Mucosa of stomach (tissue), 1 donor: ENCODE data around the gene BCAS1.

Experiments
- H3K27me3 ChIP-seq: one replicate; pipeline ENCODE4 v1.7.0; 2013; ENCODE audit warnings: mild to moderate bottlenecking, low read length; ENCODE audit not compliant: control insufficient read depth, insufficient read depth
- H3K36me3 ChIP-seq: one replicate; pipeline ENCODE4 v1.7.0; 2013; ENCODE audit warnings: low read length; ENCODE audit not compliant: control insufficient read depth, insufficient read depth
- H3K4me1 ChIP-seq: one replicate; pipeline ENCODE4 v1.7.0; 2013; ENCODE audit warnings: mild to moderate bottlenecking, low read length; ENCODE audit not compliant: control insufficient read depth, insufficient read depth
- H3K4me3 ChIP-seq: one replicate; pipeline ENCODE4 v1.7.0; 2013; ENCODE audit warnings: low read length
- H3K9ac ChIP-seq: one replicate; pipeline ENCODE4 v1.7.0; 2013; ENCODE audit warnings: mild to moderate bottlenecking, low read length, moderate library complexity
- H3K9me3 ChIP-seq: one replicate; pipeline ENCODE4 v1.7.0; 2013; ENCODE audit warnings: mild to moderate bottlenecking, low read length, moderate library complexity; ENCODE audit not compliant: control insufficient read depth
- donor health status: Pancreatic carcinoma.

BCAS1 gene

DNA sequence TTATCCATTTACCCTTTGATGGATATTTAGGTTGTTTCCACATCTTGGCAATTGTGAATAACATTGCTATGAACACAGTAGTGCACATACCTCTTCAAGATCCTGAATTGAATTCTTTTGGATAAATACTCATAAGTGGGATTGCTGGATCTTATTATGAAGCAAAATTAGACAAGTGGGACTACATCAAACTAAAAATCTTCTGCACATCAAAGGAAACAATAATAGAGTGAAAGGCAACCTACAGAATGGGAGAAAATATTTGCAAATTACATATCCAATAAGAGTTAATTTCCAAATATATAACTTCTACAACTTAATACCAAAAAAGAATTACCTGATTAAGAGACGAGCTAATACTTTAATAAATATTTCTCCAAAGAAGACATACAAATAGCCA, 38.4 kb upstream of the BCAS1 start:
- peaks cover 13% of the 10 kb centered on the region for H3K4me1 ChIP-seq
- H3K9ac ChIP-seq: no peak overlapping the region
- H3K9me3 ChIP-seq: no peaks in the 10 kb centered on the region
- H3K4me3 ChIP-seq: no peak overlapping the region
- no peaks in the 10 kb centered on the region for H3K36me3 ChIP-seq
- H3K27me3 ChIP-seq: no peaks in the 10 kb centered on the region

DNA sequence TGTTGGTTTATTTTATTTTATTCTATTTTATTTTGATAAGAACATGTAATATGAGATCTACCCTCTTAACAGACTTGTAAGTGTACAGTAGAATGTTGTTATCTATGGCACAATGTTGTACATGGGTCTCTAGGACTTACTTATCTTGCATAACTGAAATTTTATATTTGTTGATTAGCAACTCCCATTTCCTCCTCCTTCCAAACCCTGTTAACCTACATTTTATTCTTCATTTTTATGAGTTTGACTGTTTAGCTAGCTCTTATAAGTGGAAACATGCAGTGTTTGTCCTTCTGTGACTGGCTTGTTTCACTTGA, 37.9 kb upstream of the BCAS1 start:
- H3K9me3 ChIP-seq: no peaks in the 10 kb centered on the region
- H3K4me3 ChIP-seq: no peak overlapping the region
- H3K9ac ChIP-seq: no peak overlapping the region
- no peaks in the 10 kb centered on the region for H3K36me3 ChIP-seq
- H3K4me1 ChIP-seq: peaks cover 10% of the 10 kb centered on the region
- no peaks in the 10 kb centered on the region for H3K27me3 ChIP-seq

DNA sequence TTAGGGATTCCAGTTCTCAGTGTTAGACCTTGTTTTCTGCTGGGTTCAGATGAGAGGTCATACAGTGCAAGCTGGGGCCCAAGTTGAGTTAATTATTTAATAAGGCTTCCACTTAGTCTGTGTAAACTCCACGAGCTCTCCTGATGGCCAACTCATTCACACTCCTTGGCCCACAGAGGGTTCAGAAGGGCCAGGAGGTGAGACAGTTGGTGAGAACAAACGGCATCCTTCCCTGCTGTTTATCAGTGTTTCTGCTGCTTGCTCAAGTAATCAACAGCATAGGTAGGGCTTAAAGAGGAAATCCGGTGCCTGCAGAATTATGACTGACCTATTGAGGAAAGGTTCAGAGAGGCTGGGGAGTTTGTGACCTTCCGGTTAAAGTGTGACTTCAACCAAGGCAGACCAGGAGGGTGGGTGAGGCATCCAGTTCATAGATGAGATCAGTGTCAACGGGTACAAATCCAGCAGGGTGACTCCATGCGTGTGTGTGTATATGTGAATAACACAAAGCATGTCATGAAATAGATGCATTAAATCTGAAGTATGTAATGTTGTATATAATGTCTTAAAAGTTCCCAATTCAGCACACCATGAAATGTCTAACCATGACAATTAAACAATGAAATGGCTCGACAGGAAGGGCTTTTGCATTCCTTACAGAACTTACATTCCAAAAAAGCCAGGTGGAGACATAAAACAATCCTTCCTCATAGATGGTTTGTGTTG, 37.4 kb upstream of the BCAS1 start:
- Histone ChIP-seq H3K9ac (no peak overlapping the region), H3K27me3 (no peaks in the 10 kb centered on the region), H3K4me3 (no peak overlapping the region), H3K9me3 (no peaks in the 10 kb centered on the region), H3K4me1 (peaks cover 8% of the 10 kb centered on the region), H3K36me3 (no peaks in the 10 kb centered on the region)

DNA sequence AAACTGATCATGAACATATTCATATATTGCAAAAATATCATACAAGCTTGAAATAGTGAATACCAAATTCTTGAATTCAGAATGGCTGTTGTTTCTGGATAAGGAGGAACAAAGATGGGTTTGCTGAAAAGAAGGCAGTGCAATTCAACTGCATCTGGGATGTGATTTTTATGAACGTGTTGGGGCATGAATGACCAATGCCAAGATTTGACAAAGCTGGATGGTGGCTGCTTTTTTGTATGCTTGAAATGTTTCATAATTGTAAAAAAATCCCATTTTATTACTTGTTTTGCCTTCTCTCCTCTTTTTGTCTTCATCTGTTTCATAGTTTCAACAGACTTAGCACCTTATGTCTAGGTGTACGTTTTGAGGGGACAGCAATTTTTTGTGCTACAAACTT, 36.8 kb upstream of the BCAS1 start:
- Histone ChIP-seq H3K27me3 (no peaks in the 10 kb centered on the region), H3K4me3 (no peak overlapping the region), H3K9ac (no peak overlapping the region), H3K4me1 (peaks cover 8% of the 10 kb centered on the region), H3K9me3 (no peaks in the 10 kb centered on the region), H3K36me3 (no peaks in the 10 kb centered on the region)

DNA sequence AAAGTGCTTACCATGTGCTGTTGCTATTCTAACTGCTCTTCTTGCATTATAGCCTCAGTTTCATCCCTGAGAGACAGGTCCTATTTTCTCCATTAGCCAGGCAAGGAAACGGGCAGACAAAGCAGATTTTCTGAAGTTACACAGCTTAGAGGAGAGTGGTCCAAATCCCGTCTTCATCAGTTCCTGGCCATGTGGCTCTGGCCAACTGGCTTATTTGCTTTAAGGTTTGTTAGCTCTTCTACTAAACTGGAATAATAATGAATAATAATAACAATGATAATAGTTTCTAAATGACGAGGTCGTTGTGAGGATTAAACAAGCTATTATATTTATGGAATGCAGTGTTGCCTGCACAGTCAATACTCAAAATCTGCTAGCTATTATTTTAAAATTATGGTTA, 35.8 kb upstream of the BCAS1 start:
- no peaks in the 10 kb centered on the region for H3K36me3 ChIP-seq
- no peaks in the 10 kb centered on the region for H3K9me3 ChIP-seq
- H3K4me3 ChIP-seq: no peak overlapping the region
- no peaks in the 10 kb centered on the region for H3K27me3 ChIP-seq
- H3K9ac ChIP-seq: no peak overlapping the region
- H3K4me1 ChIP-seq: peaks cover 8% of the 10 kb centered on the region

DNA sequence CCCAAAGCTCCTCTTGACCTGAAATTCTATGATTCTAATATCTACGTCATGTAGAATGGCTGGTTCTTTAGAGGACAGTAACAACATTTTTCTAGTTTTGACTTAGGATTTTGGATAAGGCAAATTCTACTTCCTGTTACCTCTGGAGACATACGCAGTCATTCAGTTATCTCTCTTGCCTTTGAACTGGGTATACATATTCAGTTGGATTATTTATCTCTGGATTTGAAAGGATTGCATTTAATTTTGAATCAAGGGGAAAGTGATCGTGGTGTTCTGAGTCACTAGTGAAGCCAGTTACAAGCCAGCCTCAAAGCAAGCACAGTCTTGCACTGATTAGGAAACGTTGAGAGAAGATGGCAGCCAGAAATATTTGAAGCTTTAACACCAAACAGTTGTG, 35.3 kb upstream of the BCAS1 start:
- no peaks in the 10 kb centered on the region for H3K27me3 ChIP-seq
- peaks cover 8% of the 10 kb centered on the region for H3K4me1 ChIP-seq
- H3K4me3 ChIP-seq: no peak overlapping the region
- no peak overlapping the region for H3K9ac ChIP-seq
- H3K36me3 ChIP-seq: no peaks in the 10 kb centered on the region
- H3K9me3 ChIP-seq: no peaks in the 10 kb centered on the region

DNA sequence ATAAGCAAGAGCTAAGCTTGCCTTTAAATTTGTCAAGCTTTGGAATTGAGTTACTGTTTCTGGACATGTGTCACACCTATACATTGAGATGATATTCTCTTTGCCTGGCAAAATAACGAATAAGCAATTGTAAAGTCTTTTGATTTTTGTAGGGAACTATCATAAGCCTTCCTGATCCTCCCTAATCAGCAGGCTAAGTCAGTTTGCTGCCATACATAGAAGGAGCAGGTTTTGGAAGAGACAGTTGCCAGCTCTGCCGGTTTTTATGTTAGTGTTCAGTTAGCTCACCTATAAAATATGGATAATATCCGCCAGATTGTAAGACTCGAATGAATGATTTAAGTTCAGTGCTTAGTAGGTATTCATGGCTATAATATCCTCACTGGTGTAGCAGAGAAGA, 34.4 kb upstream of the BCAS1 start:
- Histone ChIP-seq H3K27me3 (no peaks in the 10 kb centered on the region), H3K36me3 (no peaks in the 10 kb centered on the region), H3K9me3 (no peaks in the 10 kb centered on the region), H3K9ac (no peak overlapping the region), H3K4me3 (no peak overlapping the region), H3K4me1 (peaks cover 8% of the 10 kb centered on the region)

DNA sequence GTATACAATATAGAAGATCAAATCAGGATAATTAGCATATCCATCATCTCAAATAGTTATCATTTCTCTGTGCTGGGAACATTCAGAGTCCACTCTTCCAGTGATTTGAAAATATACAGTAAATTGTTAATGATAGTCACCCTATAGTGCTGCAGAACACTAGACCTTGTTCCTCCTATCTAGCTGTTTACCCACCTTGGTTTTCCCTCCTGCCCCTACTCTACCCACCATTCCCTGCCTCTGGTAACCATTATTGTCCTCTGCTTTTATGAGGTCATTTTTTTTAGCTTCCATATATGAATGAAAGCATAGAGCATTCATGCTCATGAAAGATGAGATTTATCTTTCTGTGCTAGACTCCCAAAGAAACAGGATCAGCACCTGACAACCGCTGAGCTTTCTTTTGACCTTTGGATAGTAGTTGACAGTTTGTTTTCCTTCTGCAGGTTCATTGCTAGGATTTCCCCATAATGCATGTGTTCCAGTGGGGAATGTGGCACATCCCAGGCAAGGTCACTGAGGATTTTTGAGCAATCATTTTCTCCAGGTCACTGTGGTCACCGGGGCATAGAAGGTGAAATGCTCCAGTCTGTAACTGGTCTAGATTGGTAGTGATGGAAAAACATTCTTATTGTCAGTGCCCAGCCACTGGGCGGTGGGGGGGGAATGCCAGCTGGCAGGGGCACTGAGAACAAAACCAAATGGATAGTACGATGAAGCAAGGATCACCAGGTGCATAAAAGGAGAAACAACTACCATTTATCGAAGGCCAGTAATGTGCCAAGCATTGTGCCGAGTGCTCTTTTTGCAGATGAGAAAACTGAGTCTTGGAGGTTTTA, 33.6 kb upstream of the BCAS1 start:
- Histone ChIP-seq H3K9me3 (no peaks in the 10 kb centered on the region), H3K36me3 (no peaks in the 10 kb centered on the region), H3K9ac (no peak overlapping the region), H3K27me3 (no peaks in the 10 kb centered on the region), H3K4me3 (no peak overlapping the region), H3K4me1 (peaks cover 8% of the 10 kb centered on the region)

DNA sequence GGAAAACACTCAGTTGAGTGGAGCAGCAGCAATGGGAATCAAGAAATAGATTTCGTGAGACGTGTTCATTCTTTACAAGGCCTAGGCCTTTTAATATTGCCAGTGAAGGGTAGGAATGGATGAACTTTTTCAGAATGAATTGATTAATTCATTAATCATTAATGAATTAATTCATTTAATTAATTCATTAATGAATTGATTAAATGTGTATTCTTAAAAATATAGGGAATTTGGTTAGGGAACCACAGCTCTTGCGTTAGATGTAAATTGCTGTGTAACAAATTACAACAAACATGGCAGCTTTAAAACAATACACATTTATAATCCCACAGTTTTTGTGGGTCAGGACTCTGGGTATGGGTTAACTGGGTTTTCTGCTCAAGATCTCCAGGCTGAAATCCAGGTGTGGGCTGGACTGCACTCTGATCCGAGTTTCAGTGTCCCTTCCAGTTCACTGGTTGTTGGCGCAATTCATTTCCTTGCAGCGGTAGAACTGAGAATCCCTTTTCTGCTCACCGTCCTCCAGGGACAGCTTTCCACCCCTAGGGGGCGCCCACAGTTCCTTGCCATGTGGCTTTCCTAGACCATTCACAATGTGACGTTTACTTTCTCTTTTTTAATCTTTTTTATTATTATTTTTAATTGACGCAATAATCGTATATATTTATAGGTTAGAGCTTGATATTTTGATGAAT, 32.8 kb upstream of the BCAS1 start:
- Histone ChIP-seq H3K27me3 (no peaks in the 10 kb centered on the region), H3K36me3 (no peaks in the 10 kb centered on the region), H3K9me3 (no peaks in the 10 kb centered on the region), H3K9ac (no peak overlapping the region), H3K4me3 (no peak overlapping the region), H3K4me1 (peaks cover 8% of the 10 kb centered on the region)

DNA sequence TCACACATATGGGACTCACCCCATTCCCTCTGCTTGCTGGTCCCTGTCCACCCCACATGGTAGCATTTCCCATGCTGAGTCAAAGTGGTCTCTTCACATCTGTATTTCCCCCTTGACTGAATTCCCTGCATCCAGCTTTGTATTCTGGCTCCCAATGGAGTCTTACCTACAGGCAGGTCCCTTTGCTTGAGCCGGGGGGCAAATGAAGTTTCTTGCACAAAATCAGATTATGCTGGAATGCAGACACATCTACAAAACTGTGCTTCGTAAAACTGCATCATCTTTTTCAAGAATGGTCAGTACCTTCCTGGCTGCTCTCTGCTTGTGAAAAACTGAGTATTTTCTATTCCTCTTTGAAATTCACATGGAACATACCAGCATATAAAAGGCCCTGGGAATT, 32.1 kb upstream of the BCAS1 start:
- peaks cover 3% of the 10 kb centered on the region for H3K4me1 ChIP-seq
- H3K36me3 ChIP-seq: no peaks in the 10 kb centered on the region
- no peak overlapping the region for H3K9ac ChIP-seq
- no peak overlapping the region for H3K4me3 ChIP-seq
- no peaks in the 10 kb centered on the region for H3K27me3 ChIP-seq
- no peaks in the 10 kb centered on the region for H3K9me3 ChIP-seq

DNA sequence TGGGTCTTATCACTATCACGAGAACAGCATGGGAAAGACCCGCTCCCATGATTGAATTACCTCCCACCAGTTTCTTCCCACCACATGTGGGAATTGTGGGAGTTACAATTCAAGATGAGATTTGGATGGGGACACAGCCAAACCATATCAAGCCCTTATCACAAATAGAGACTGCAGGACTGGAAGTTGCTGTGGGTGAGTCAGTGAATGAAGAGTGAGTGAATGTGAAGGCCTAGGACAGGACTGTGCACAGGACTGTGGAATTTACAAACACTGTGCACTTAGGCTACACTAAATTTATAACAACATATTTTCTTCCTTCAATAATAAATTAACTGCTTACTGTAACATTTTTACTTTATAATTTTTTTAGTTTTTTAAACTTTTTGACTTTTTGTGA, 30.2 kb upstream of the BCAS1 start:
- no peak overlapping the region for H3K4me3 ChIP-seq
- no peaks in the 10 kb centered on the region for H3K27me3 ChIP-seq
- no peaks in the 10 kb centered on the region for H3K9me3 ChIP-seq
- H3K9ac ChIP-seq: no peak overlapping the region
- H3K36me3 ChIP-seq: no peaks in the 10 kb centered on the region
- H3K4me1 ChIP-seq: no peaks in the 10 kb centered on the region

DNA sequence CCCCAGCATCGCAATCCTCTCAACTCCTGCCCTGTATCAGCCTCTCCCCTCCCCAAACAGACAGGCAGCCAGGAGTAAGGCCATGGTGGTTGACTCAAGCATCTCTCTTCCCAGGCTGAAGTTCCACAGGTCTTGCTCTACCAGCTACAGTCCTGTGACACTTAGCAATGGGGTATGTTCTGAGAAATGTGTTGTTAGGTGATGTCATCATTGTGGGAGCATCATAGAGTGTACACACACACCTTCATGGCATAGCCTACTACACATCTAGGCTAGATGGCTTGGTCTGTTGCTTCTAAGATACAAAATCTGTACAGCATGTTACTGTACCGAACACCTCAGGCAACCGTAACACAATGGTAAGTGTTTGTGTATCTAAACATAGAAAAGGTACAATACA, 29.5 kb upstream of the BCAS1 start:
- Histone ChIP-seq H3K36me3 (no peaks in the 10 kb centered on the region), H3K4me3 (no peak overlapping the region), H3K27me3 (no peaks in the 10 kb centered on the region), H3K9ac (no peak overlapping the region), H3K9me3 (no peaks in the 10 kb centered on the region), H3K4me1 (no peaks in the 10 kb centered on the region)
